GM18520 (cell line): ENCODE data around the gene SERPINB6.
"Not testable (repeated sequence)": the region's sequence is repeated elsewhere in the genome, so short reads cannot be mapped to it uniquely, and the experiment has no call there.

Experiments used
- ATAC-seq: cut with Tn5 transposase; IDR thresholded peaks from one replicate; pipeline ENCODE4 v1.9.1; 2021; ENCODE audit not compliant: unreplicated experiment

Gene SERPINB6

DNA sequence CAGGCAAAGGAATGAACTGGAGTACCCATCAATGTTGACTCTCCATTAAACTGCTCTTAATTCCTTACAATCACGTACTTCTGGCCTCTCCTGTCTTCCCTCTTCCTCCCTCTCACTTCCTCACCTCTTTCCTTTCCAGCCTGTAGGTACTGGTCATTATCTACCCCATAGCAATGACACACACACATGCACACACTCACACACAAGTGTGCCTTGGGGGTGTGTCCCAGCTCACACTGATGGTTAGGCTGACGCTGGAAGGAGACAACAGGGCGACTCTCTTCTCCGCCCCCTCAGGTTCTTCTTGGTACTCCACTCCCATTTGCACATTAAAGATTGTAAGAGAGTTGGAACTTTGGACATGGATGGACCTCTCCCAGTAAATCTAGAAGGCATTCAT is 54.3 kb downstream of the SERPINB6 start:
- no peak for ATAC-seq

DNA sequence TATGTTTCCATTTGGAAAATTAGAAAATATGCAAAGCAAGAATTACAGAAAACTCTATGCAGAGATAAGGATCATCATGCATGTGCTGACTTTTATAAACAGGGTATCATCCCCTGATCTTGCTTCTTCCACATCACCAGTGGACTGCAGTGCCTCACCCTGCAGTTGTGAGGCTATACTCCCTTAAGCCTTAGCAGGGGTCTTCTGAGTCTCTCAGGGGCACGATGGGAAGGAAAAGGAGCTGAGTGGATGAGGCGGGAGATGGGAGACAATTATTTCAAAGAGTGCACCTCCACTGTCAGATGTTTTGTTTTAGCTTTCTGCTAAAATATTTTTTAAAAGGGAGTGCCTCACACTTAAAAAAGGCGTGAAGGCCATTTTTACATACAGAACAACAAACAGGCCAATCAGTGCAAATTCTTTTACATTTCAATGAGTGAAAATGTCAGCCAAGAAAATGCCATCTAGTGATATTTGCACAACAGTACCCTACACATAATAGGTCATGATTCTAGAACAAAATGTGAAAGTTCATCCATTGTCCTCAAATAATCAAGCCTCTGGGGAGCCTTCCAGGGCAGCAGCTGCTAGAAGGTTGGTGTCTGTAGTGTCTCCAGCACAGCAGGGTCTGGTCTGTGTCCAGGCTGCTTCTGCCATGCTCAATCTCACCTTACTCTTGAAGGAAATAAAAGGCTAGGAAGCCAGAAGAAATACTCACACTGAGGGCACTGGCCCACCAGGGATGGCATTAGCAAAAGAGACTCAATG is 55.0 kb downstream of the SERPINB6 start:
- no peak for ATAC-seq

DNA sequence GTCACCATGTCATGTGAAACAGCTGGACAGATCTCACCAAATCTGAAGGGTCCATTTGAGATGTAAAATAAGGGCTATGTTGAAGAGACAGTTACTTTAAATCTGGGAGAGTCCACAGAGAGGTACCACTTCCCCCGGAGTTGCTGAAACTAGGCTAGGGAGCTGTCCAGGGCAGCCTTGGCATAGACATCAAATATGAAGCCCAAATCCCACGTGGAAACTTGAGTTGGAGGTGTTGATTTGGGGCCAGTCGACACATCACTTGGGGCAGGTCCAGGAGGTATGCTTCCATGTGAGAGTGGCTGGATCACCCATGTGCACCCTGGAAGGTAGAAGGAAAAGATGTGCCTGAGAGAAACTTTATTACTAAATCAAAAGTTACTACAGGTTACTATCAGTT is 56.2 kb downstream of the SERPINB6 start:
- no peak for ATAC-seq

DNA sequence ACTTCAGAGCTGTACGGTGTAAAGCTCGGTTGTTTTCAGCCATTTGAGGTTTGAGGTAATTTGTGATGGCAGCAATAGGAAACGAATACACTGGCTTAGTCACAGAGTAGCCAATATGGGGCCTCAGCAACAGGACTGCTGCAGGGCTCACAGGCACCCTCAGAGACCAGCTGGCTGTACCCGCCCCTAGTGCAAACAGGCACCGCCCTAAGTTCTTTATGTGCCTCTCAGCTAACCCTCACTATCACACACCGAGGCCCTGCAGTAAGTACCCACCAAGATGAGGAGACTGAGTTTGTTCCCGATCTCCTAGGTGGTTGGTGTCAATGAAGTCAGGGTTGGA is 57.1 kb downstream of the SERPINB6 start:
- ATAC-seq: no peak

DNA sequence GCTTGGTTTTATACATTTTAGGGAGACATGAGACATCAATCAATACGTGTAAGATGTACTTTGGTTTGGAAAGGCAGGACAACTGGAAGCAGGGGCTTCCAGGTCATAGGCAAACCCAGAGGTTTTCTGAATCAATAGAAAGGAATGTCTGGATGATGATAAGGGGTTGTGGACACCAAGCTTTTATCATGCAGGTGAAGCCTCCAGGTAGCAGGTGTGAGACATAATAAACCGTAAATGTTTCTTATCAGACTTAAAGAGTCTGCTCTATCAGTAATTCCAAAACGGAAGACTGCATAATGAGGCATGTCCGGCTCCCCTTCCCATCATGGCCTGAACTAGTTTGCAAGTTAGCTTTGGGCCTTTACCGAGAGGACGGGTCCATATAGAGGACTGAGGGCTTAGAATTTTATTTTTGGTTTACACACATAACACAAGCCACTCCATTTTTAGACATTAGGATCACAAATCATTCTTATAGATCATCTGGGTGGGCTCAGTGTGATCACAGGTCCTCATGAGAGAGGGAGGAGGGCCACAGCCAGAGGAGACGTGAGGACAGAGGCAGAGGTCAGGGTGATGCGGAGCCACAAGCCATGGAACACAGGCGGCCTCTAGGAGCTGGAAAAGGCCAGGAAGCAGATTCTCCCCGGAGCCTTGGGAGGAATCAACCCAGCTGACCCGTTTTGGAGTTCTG is 57.6 kb downstream of the SERPINB6 start:
- no peak for ATAC-seq

DNA sequence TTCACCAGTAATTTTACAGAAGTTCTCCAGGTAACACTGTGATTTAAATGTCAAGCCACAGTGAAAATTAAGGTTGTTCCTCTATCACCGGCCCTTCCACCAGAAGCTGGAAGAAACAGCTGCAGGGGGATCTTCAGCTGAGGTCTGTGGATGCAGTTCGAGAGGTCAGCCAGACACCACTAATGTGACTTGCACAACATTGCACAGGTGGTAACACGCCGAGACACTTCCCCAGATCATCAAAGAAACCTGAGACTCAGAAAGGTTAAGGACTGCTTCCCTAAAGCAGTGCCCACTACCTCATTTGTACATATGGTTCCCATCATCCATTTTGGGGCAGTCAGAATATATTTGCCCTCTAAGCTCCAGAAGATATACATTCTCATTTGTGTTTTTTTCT is 60.2 kb downstream of the SERPINB6 start:
- no peak for ATAC-seq

DNA sequence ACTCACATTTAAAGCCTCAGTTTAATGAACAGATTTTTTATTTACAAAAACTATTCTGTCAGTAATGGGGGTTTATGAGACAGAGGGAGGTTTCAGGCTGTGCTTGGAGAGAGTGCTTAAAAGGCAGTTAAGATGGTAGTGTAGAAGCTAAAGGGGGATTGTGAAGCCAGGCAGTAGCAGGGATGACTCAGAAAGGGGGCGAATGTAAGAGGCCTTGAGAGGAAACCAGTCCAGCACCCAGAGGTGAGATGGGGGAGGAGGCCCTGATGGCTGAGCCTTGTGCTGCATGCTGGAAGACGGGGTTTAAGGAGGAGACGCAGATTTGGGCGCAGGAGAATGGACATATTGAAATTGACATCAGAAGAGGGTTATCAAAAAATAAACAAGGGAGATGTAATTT is 61.6 kb downstream of the SERPINB6 start:
- ATAC-seq: no peak

DNA sequence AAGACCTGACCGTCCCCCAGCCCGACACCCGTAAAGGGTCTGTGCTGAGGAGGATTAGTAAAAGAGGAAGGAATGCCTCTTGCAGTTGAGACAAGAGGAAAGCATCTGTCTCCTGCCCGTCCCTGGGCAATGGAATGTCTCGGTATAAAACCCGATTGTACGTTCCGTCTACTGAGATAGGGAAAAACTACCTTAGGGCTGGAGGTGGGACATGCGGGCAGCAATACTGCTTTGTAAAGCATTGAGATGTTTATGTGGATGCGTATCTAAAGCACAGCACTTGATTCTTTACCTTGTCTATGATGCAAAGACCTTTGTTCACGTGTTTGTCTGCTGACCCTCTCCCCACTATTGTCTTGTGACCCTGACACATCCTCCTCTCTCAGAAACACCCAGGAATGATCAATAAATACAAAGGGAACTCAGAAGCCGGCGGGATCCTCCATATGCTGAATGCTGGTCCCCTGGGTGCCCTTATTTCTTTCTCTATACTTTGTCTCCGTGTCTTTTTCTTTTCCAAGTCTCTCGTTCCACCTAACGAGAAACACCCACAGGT is 62.2 kb downstream of the SERPINB6 start:
- ATAC-seq: not testable (repeated sequence)

DNA sequence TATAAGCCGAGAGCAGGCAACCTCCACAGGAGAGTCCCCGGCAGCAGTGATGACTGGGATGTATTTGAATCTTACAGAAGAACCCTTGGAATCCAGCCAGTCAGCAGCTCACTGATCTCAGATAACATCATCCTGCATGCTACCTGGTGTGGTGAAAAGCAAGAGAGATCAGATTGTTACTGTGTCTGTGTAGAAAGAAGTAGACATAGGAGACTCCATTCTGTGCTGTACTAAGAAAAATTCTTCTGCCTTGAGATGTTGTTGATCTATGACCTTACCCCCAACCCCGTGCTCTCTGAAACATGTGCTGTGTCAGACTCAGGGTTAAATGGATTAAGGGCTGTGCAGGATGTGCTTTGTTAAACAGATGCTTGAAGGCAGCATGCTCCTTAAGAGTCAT is 62.9 kb downstream of the SERPINB6 start:
- not testable (repeated sequence) for ATAC-seq

DNA sequence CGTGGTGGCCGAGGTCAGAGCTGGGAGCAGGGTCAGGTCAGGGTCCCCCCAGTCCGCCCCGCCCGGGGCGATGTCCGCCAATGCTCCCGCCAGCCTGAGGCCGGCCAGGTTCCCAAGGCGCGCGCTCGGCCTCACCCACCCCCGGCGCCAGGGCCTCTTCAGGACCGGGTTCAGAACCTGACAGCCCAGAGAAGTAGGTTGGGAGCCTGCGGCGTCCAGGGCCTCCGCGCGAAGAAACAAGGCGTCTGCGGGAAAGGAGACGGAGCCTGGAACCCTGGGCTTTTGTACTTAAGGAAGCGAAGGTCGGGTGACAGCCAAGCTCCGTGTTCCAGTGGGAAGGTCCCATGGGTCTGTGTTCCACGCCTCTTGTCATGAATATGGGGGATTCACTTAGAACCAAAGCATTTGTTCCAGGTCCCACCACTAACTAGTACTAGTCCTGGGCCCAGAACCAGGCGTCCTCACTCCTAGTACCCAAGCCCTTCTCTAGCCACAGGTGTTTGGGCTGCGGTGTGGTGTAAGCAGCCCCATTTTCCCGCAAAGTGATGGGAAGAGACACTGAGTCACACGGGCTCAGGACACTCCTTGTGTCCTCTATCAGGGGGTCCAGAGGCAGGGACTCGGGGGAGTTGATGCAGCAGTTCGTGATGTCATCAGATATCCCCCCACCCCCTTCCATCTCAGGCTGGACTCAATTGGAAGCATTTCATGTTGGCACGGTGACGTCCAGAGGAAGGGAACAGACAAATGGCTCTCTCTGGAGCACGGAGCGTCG is 67.8 kb downstream of the SERPINB6 start:
- not testable (repeated sequence) for ATAC-seq

DNA sequence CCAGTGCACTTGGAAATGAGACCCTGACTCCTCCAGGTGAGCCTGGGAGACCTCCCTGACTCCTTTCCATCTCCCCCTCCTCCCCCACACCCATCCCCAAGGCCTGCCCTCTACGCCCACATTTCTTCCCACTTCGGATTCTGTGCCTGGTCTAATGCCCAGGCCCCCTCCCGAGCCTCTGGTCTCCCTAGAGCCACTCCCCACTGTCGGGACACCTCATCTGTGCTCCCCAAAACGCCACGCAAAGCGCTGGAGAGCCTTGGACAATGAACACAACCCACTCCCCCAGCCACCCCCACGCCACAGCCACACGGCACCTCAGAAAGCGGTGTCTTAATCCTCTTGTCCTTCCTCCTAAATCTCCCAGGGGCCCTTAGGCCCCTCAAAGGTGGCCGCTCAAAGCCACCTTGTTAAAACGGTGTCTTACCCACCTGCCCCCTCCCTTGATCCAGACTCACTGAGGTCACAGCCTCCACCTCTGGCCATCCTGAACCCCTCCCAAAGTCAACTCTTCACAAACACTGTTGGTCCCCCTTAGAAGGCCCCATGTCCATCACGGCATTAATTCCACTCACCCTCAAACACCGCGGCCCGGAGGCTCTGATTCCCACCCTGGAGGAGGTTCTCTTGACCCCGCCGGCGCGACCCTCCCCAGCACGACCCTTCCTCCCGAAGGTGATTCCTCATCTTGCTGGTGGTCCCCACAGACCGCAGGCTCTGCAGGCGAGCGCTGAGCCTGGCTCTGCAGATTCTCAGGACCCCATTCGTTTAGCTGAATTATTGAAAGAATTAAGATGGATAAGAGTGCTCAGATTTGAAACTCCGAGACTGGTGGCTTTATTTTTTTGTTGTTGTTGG is 69.5 kb downstream of the SERPINB6 start:
- not testable (repeated sequence) for ATAC-seq

DNA sequence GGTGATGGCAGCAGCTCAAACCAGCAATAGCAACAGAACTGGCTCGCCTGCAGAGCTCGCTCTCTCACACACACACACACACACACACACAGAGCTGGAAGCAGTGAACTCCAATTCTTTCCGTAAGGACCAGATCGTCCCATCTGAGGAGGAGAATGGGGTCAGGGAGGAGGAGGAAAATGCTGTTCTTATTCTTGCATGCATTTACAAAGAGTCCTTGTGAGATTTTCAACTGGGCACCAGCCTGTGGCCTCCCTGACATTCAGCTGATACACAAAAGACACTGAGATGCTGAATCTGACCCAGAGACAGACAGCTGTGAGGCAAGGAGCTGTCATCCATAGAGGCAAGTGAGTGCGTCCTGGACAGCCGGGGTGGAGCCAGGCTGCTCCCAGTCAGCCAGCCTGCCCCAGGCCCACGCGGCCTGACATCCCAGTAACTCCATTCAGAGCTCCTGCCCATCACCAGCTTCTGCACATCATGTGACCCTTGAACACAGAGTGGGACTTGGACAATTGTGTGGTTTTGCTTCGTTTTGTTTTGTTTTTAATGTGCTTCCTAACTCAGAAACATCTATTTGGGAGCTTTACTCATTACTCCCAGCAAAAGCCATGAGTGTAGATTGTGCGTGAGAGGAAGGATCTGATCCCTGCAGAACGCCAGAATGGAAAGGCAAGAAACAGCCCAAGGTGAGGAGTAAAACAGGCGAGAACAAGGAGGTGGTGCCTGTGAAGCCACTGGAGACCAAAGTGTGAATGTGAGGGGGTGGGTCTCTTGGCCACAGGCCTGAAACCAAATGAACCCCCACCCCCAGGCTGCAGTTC is 70.3 kb downstream of the SERPINB6 start:
- ATAC-seq: no peak

DNA sequence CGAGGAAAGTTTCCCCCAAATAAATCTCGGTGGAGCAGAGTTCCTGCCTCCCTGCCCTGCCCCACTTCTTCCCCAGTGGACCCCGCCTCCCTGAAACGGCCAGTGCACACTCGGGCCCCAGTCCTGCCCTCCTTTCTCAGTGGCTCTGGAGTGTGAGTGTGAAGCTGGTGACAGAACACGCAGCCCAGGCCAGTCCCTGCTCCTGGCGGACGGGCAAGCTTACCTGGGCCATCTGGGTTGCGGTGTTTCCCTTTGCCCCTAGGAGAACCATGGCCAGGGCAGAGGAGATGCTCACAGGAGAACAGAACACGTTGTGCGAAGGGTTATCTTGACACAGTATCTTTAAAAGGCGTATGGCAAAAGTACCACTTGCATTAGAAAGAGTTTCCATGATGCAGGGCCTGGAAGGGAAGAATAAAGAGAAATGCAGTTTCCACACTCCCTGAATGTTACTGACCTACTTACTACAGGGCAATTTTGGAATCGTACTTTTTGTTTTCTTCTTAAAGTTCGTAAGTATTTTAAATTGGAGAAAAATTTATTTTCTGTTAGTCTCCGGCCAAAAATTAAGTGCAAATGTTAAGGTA is 71.1 kb downstream of the SERPINB6 start:
- no peak for ATAC-seq

DNA sequence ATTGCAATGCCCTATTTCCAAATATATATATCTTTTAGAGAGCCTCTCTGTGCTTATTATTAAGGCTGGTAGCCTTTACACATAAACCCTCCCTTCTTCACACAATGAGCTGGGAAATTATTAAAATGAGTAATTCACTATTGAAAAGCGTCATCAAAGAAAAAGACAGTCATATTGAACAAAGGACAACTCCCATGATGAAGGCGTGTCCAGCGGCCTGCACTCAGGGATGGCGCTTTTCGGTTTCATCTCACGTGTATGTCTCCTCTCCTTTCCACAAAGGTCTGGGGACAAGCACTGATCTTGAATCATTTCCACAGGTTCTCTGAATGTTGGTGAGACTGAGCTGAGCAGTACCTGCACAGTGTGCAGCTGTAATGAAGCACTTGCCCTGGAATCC is 71.8 kb downstream of the SERPINB6 start:
- ATAC-seq: no peak
